Measurements from ENCODE around the gene KDM4C. TPM values are rescaled to one million over a fixed set of nuclear protein-coding genes. Genes with fewer than 3 reads are reported as not detected.

Gene KDM4C
- polyA plus RNA-seq, 1 donor (not counting 4 experiments of a cell fraction or from before 2014, with no cell fraction given) = 17.2 TPM

DNA sequence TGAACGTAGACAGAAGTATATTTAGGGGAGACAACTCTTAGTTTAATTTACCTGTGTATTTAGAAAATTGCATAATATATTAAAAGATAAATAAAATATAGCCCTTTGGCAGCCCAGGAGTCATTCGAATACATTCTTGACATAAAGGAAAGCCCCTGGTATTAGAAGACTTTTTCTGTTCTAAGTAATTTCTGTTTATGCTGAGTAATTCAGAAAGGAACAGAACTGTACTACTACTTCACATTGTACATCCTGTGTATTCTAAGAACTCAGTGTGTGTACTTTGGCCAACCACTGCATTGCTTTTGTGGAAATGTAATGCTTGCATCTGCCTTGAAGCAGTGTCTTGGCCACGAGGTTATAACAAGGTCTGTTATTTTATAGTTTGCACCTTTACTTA, 136.4 kb downstream of the KDM4C start:
- no peak overlapping the region for H3K4me2 ChIP-seq (ENCODE audit: control insufficient read depth, extremely low read depth, insufficient read depth, low read depth, low read length)
- H3K4me3 ChIP-seq (ENCODE audit: control insufficient read depth in 2 of 3, extremely low read depth in 1 of 3, insufficient read depth in 2 of 3, low read depth in 1 of 3, low read length in 3 of 3) = no peak overlapping the region
- TF ChIP-seq EZH2 (IDR thresholded peaks at IDR 0.05; ENCODE audit: low read length) (no peak), CTCF (optimal IDR thresholded peaks at IDR 0.05 in 1 of 3, IDR thresholded peaks at IDR 0.05 in 1 of 3, conservative IDR thresholded peaks at IDR 0.05 in 1 of 3; ENCODE audit: extremely low read depth in 1 of 3, insufficient read depth in 2 of 3, low read length in 3 of 3) (no peak)
- no peak for DNase-seq (ENCODE audit: low read depth, low spot score)
- dilution Hi-C loops (cut with MboI; ENCODE audit: extremely low pct_ligation_motif_present, low sequenced_read_pairs) = no loop called here
- no peak for FAIRE-seq
- no peak overlapping the region for H3K27ac ChIP-seq (ENCODE audit: control insufficient read depth, insufficient read depth, low read length)
- H3K9me3 ChIP-seq (ENCODE audit: control insufficient read depth, low read depth, low read length) = no peaks in the 10 kb centered on the region
- H3K79me2 ChIP-seq (ENCODE audit: control insufficient read depth, insufficient read depth, low read length) = no peaks in the 10 kb centered on the region
- H3K4me1 ChIP-seq (ENCODE audit: control insufficient read depth, extremely low read depth, insufficient read depth, low read length) = peaks cover 3% of the 10 kb centered on the region
- no peaks in the 10 kb centered on the region for H3K27me3 ChIP-seq (ENCODE audit: control insufficient read depth, extremely low read depth, insufficient read depth, low read length)
- no peaks in the 10 kb centered on the region for H3K9me1 ChIP-seq (ENCODE audit: control insufficient read depth, extremely low read depth, insufficient read depth, low read length)
- peaks cover 0 to 1% of the 10 kb centered on the region in 2 experiments for H3K36me3 ChIP-seq (ENCODE audit: control insufficient read depth in 2 of 2, extremely low read depth in 1 of 2, insufficient read depth in 2 of 2, low read length in 2 of 2)
- H3K9ac ChIP-seq (ENCODE audit: control insufficient read depth, extremely low read depth, insufficient read depth, low read length) = no peak overlapping the region
- H2AFZ ChIP-seq (ENCODE audit: control insufficient read depth, low read length) = no peak overlapping the region
- H4K20me1 ChIP-seq (ENCODE audit: control insufficient read depth, extremely low read depth, insufficient read depth, low read length) = no peaks in the 10 kb centered on the region

GRCh38 chr9:6895754-6896153, 138.0 kb downstream of the KDM4C start:
- Histone ChIP-seq H3K36me3 (ENCODE audit: control insufficient read depth in 2 of 2, extremely low read depth in 1 of 2, insufficient read depth in 2 of 2, low read length in 2 of 2) (no peaks in the 10 kb centered on the region), H3K9me1 (ENCODE audit: control insufficient read depth, extremely low read depth, insufficient read depth, low read length) (no peaks in the 10 kb centered on the region), H3K79me2 (ENCODE audit: control insufficient read depth, insufficient read depth, low read length) (no peaks in the 10 kb centered on the region), H3K27me3 (ENCODE audit: control insufficient read depth, extremely low read depth, insufficient read depth, low read length) (no peaks in the 10 kb centered on the region), H2AFZ (ENCODE audit: control insufficient read depth, low read length) (no peak overlapping the region), H3K9me3 (ENCODE audit: control insufficient read depth, low read depth, low read length) (no peaks in the 10 kb centered on the region), H3K4me2 (ENCODE audit: control insufficient read depth, extremely low read depth, insufficient read depth, low read depth, low read length) (no peak overlapping the region), H4K20me1 (ENCODE audit: control insufficient read depth, extremely low read depth, insufficient read depth, low read length) (no peaks in the 10 kb centered on the region), H3K9ac (ENCODE audit: control insufficient read depth, extremely low read depth, insufficient read depth, low read length) (no peak overlapping the region), H3K4me1 (ENCODE audit: control insufficient read depth, extremely low read depth, insufficient read depth, low read length) (peaks cover 3% of the 10 kb centered on the region), H3K27ac (ENCODE audit: control insufficient read depth, insufficient read depth, low read length) (no peak overlapping the region), H3K4me3 (ENCODE audit: control insufficient read depth in 2 of 3, extremely low read depth in 1 of 3, insufficient read depth in 2 of 3, low read depth in 1 of 3, low read length in 3 of 3) (no peak overlapping the region)
- TF ChIP-seq EZH2 (IDR thresholded peaks at IDR 0.05; ENCODE audit: low read length) (no peak), CTCF (optimal IDR thresholded peaks at IDR 0.05 in 1 of 3, IDR thresholded peaks at IDR 0.05 in 1 of 3, conservative IDR thresholded peaks at IDR 0.05 in 1 of 3; ENCODE audit: extremely low read depth in 1 of 3, insufficient read depth in 2 of 3, low read length in 3 of 3) (no peak)
- dilution Hi-C loops (cut with MboI; ENCODE audit: extremely low pct_ligation_motif_present, low sequenced_read_pairs) = no loop called here
- FAIRE-seq (no peak), DNase-seq (ENCODE audit: low read depth, low spot score) (no peak)
